Astrocyte of the cerebellum (primary cell): Measurements from ENCODE around the gene STAP2.

ENCODE experiments used
- DNase-seq: peaks from one replicate; pipeline ENCODE4 v3.0.0-alpha.2; 2011; ENCODE audit warnings: low read depth
- H3K4me3 ChIP-seq: 2 replicates; pipeline ENCODE4 v1.5.1; 2011; ENCODE audit warnings: mild to moderate bottlenecking, low read depth, low read length, moderate library complexity
- in situ Hi-C: cut with HindIII; loops from 2 replicates; pipeline ENCODE4 v1.10.0; 2017; ENCODE audit warnings: low sequenced_read_pairs
- TF ChIP-seq, protein P1 (sequence below): IDR thresholded peaks from 2 replicates; pipeline ENCODE4 v1.5.1; 2012; ENCODE audit warnings: low read length, low read depth, moderate library complexity, mild to moderate bottlenecking; ENCODE audit errors: missing control alignments

STAP2 gene

GRCh38 chr19:4373601-4374497 lies 35.2 kb upstream of the STAP2 start:
- in situ Hi-C loops, result no loop called here
- no peak for DNase-seq
- H3K4me3 ChIP-seq, result no peak overlapping the region
- TF ChIP-seq, protein P1, sequence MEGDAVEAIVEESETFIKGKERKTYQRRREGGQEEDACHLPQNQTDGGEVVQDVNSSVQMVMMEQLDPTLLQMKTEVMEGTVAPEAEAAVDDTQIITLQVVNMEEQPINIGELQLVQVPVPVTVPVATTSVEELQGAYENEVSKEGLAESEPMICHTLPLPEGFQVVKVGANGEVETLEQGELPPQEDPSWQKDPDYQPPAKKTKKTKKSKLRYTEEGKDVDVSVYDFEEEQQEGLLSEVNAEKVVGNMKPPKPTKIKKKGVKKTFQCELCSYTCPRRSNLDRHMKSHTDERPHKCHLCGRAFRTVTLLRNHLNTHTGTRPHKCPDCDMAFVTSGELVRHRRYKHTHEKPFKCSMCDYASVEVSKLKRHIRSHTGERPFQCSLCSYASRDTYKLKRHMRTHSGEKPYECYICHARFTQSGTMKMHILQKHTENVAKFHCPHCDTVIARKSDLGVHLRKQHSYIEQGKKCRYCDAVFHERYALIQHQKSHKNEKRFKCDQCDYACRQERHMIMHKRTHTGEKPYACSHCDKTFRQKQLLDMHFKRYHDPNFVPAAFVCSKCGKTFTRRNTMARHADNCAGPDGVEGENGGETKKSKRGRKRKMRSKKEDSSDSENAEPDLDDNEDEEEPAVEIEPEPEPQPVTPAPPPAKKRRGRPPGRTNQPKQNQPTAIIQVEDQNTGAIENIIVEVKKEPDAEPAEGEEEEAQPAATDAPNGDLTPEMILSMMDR, result no peak

DNA sequence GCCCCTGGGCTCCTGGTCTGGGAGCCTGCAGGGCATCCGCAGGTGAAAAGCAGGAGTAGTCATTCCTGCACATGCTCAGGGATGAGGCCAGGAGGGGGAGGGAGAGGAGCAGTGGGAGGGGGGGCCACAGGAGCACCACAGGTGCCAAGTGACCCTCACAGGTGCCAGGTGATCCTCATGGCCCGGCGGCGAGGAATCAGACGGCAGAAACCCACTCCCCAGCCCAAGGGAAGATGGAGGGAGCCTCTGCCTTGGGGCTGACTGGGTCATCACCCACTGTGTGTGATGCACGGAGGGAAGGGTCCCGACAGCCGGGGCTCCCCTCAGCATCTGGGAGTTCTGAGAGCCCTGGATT lies 34.4 kb upstream of the STAP2 start:
- in situ Hi-C loops, result no loop called here
- TF ChIP-seq, protein P1, result no peak
- DNase-seq, result no peak
- no peak overlapping the region for H3K4me3 ChIP-seq

DNA sequence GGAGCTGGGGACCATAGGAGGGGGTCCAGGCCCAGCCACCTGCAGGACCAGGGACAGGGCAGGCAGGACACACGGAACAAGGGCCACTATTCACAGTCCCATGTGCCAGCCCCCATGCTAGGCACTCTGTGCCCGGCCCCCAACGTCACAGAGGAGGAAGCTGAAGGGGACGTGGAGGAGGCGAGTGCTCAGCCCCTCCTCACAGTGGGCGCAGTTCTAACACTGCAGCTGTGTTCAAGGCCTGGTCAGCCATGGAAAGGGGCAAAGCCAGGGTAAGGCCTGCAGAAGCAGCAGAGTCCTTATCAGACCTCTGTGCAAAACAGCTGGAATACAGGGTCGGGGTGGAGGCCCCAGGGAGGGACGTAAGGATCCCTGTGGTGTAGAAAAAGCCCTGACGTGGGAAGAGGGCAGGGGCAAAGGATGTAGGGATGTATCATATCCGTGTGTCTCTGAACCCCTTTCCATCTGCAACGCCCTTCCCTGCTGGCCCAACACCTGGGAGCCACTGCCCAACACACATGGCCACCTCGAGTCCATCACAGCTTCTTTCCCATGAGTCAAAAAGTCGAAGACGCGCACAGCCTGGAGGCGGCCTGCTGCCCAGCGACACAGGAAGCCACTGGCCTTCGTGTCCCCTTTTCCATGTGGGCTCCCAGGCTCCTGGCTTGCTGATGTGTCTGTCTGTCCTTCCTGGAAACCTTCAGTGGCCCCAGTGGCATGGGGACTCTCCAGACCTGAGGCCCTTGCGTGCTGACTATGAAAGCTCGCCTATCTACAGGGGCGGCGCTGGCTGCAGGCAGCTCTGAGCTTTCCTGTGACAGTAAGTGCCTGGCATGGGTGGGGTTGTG lies 33.8 kb upstream of the STAP2 start:
- TF ChIP-seq, protein P1, result no peak
- DNase-seq, result no peak
- no peak overlapping the region for H3K4me3 ChIP-seq

DNA sequence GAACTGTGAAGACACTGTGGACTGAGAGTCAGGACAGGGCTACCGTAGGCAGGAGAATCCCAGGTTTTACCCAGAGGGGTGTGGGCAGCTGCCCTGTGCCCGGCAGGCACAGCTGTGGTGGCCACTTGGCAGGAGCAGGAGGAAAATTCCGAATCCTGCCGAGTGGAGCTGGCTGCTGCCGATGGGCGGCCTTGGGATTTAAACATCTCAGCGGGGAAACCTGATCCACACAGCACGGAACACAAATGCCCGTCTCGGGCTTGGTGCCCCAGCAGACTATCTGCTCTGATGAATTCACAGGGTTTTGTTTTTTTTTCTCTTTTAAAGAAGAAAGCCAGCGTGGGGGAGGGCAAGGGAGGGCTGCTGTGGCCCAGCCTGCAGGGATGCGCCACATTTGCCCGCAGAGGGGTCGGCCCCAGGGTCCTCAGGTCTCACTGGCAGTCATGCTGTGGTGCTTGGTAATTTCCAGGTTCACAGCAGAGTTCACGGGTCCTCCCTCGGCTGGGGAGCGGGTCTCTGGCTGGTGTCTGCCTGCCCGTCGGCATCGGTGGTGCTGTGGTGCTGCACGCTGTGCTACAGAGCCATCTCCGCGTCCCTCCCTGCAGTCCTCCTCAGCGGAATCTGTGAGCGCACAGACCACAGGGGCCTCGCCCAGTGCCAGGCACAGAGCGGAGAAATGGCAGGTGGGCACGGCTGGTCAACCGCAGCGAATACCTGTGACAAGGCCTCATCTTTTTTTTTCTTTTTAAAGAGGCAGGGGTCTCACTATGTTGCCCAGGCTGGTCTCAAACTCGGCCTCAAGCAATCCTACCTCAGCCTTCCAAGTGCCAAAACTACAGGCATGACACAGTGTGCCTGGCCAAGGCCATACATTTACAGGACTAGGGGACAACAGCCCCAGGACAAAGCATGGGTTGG lies 32.9 kb upstream of the STAP2 start:
- DNase-seq, result no peak
- H3K4me3 ChIP-seq, result no peak overlapping the region
- in situ Hi-C loops, result no loop called here
- TF ChIP-seq, protein P1, result no peak

More for the DNA sequence above, 33.8 kb upstream of the STAP2 start:
- in situ Hi-C loops, result no loop called here

- H3K4me3 ChIP-seq, result no peak overlapping the region
- in situ Hi-C loops, result no loop called here
- DNase-seq, result no peak
Observed at GRCh38 chr19:4370418-4371041, 31.9 kb upstream of the STAP2 start.

More at GRCh38 chr19:4370418-4371041, 31.9 kb upstream of the STAP2 start:
- TF ChIP-seq, protein P1, result no peak
